H1 (cell line): ENCODE results near the gene MRPL11. TPM values are rescaled to one million over a fixed set of nuclear protein-coding genes. Genes with fewer than 3 reads are reported as not detected.

Experiments
- BRCA1 ChIP-seq: IDR thresholded peaks from 2 replicates; pipeline ENCODE4 v1.6.1; 2012; ENCODE audit warnings: low read depth, low read length, improper control_type of control experiment
- EGR1 ChIP-seq: IDR thresholded peaks from 2 replicates; pipeline ENCODE4 v1.6.1; 2011; ENCODE audit warnings: low read depth, low read length, borderline replicate concordance
- HDAC6 ChIP-seq: IDR thresholded peaks from one replicate; pipeline ENCODE4 v1.7.1; 2012; ENCODE audit warnings: low read depth, mild to moderate bottlenecking, inconsistent platforms, low read length, moderate library complexity
- polyA plus RNA-seq, 7 experiments: library from polyadenylated mRNA; depleted of rRNA in 3 of 7; stranded (reverse) in 5 of 7; unstranded in 2 of 7; fragments of >200 nt in 5 of 7; fragments of 200-250 nt in 2 of 7; gene quantifications; 1 replicate in 5 of 7; 2 replicates in 1 of 7; 4 replicates in 1 of 7; pipeline versions ENCODE4 v1.2.1 to v1.2.3, GENCODE V29; 2011 to 2013; ENCODE audit warnings: missing spikeins in 2 of 7, mixed read lengths in 2 of 7
- total RNA-seq: library from RNA; stranded (reverse); fragmentation: NEBNext Ultra II Directional; extraction: Animal tissue kit (Norgen Biotek cat#: 25700); gene quantifications from 2 replicates; pipeline ENCODE4 v1.2.1, GENCODE V29; 2021

The MRPL11 gene
- total and polyA plus RNA-seq, 2 of the 8 experiments (the other 6 are each of a cell fraction or from before 2014, with no cell fraction given) = 105 to 141 TPM

GRCh38 chr11:66484806-66485380 lies 46.2 kb upstream of the MRPL11 start (continued):
- TF ChIP-seq HDAC6 (no peak), BRCA1 (no peak), EGR1 (no peak)
